T-helper 17 cell (primary cell): ENCODE measurements around the gene PRDM16. TPM values are rescaled to one million over a fixed set of nuclear protein-coding genes. Genes with fewer than 3 reads are reported as not detected.

Source experiments
- ATAC-seq: fragments of 150-1000 bp; cut with Tn5 transposase; 2 replicates; pipeline ENCODE4 v1.10.0; 2021; ENCODE audit warnings: mild to moderate bottlenecking, moderate library complexity
- DNase-seq, 3 donors: peaks; one replicate each; pipeline versions ENCODE4 v3.0.0 to v3.0.0-alpha.2; 2020 to 2021
- H3K9me3 ChIP-seq: one replicate; pipeline ENCODE4 v1.7.0; 2013; ENCODE audit warnings: low read length, mild to moderate bottlenecking; ENCODE audit not compliant: control insufficient read depth, poor library complexity, severe bottlenecking
- H3K27ac Mint-ChIP-seq: one replicate; pipeline ENCODE4 v1.8.0; 2022; ENCODE audit warnings: mild to moderate bottlenecking, moderate library complexity, mixed read lengths
- H3K27me3 Mint-ChIP-seq: one replicate; pipeline ENCODE4 v1.8.0; 2022; ENCODE audit warnings: mixed read lengths
- H3K36me3 Mint-ChIP-seq: one replicate; pipeline ENCODE4 v1.8.0; 2022; ENCODE audit warnings: low read depth, mixed read lengths
- H3K4me1 Mint-ChIP-seq: one replicate; pipeline ENCODE4 v1.8.0; 2022; ENCODE audit warnings: mild to moderate bottlenecking, mixed read lengths
- H3K4me3 Mint-ChIP-seq: one replicate; pipeline ENCODE4 v1.8.0; 2022; ENCODE audit warnings: mild to moderate bottlenecking, moderate library complexity, mixed read lengths
- total RNA-seq, 4 donors: library from RNA in 2 of 4; stranded (reverse) in 2 of 4; gene quantifications; one replicate each; pipeline ENCODE4 v1.2.3 and lab custom pipeline; 2022 to 2026

Gene PRDM16
- total RNA-seq, 2 donors from 2014 or later = not detected

GRCh38 chr1:3401585-3402257, 332.7 kb downstream of the PRDM16 start:
- H3K36me3 Mint-ChIP-seq = no peaks in the 10 kb centered on the region
- DNase-seq = no peak
- peaks cover 22% of the 10 kb centered on the region for H3K27me3 Mint-ChIP-seq
- H3K27ac Mint-ChIP-seq = no peak overlapping the region
- no peaks in the 10 kb centered on the region for H3K9me3 ChIP-seq
- H3K4me1 Mint-ChIP-seq = peaks cover 2% of the 10 kb centered on the region
- H3K4me3 Mint-ChIP-seq = no peak overlapping the region
- no peak for ATAC-seq

DNA sequence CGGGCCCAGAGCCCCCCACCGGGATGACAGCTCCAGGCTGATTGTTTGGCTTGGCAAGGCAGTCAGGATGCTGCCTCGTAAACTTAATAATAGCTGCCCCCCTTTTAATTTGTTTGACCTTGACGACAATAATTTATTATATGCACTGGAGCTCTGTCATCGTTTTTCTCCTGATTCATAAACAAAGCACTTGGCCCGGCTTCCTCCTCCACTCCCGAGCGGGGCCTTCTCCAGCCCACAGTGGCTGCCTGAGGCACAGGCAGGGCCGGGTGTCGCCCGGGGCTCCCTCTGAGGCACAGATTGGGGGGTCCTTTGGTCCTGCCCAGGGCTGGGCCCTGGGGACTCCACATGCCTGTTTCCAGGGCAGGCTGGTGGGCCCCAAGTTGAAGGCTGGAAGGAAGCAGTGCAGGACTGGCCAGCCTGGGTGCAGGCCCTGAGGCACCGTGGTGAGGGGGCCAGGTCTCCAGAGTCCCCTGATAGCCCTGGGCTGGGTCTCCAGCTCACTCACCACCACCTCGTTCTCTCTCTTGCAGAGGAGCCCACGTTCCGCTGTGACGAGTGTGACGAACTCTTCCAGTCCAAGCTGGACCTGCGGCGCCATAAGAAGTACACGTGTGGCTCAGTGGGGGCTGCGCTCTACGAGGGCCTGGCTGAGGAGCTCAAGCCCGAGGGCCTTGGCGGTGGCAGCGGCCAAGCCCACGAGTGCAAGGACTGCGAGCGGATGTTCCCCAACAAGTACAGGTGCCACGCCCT, 333.4 kb downstream of the PRDM16 start:
- no peak overlapping the region for H3K4me3 Mint-ChIP-seq
- no peak overlapping the region for H3K27ac Mint-ChIP-seq
- no peak for DNase-seq
- H3K9me3 ChIP-seq = no peaks in the 10 kb centered on the region
- H3K36me3 Mint-ChIP-seq = no peaks in the 10 kb centered on the region
- peaks cover 2% of the 10 kb centered on the region for H3K4me1 Mint-ChIP-seq
- ATAC-seq = no peak
- H3K27me3 Mint-ChIP-seq = peaks cover 22% of the 10 kb centered on the region

- Mint-ChIP-seq H3K4me3 (no peak overlapping the region), H3K27me3 (peaks cover 20% of the 10 kb centered on the region), H3K27ac (no peak overlapping the region), H3K4me1 (peaks cover 2% of the 10 kb centered on the region), H3K36me3 (no peaks in the 10 kb centered on the region)
- DNase-seq (no peak), ATAC-seq (no peak)
- H3K9me3 ChIP-seq = no peaks in the 10 kb centered on the region
Observed at GRCh38 chr1:3403011-3403345, 334.0 kb downstream of the PRDM16 start.

DNA sequence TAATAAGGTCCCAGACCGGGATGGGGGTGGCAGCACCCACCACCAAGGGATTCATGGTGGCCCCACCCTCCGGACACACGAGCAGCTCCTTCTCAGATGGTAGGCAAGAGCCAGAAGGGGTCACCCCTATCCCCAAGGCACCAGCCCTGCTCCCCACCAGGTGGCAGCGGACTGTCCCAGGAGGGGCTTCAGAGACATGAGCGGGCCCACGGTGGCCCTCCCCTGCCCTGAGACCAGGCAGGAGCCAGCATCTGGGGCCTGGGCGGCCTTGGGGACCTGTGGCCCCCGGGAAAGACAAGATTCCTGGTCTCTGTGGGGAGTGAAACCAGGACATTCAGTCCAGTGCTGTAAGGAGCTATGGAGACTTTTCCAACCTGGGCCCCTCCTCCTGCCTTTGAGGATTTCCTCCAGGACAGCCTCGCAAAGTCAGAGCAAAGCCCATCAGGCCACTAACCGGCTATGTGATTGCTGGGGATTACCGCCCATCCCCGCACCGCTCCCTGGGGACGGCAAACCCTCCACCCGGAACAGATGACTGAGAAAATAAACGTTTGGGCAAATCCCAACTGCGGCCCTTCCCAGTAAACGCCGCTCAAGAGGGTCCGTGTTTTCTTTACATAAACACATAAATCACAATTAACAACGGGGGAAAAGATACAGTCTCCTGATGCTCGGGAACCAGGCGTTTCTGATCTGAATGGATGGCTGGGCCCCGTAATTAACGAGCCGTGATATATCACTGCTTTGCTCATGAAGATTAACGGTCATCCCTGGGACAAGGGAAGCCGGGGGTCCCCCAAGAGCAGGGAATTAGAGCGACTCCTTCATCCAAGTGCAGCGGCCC, 334.6 kb downstream of the PRDM16 start:
- Mint-ChIP-seq H3K4me3 (no peak overlapping the region), H3K27ac (no peak overlapping the region), H3K4me1 (peaks cover under 1% of the 10 kb centered on the region), H3K27me3 (peaks cover 14% of the 10 kb centered on the region), H3K36me3 (no peaks in the 10 kb centered on the region)
- no peak for ATAC-seq
- no peak for DNase-seq
- H3K9me3 ChIP-seq = no peaks in the 10 kb centered on the region

- Mint-ChIP-seq H3K4me1 (no peaks in the 10 kb centered on the region), H3K4me3 (no peak overlapping the region), H3K27ac (no peak overlapping the region), H3K27me3 (peaks cover 9% of the 10 kb centered on the region), H3K36me3 (no peaks in the 10 kb centered on the region)
- H3K9me3 ChIP-seq = no peaks in the 10 kb centered on the region
- DNase-seq (no peak), ATAC-seq (no peak)
Observed at GRCh38 chr1:3404301-3404700, 335.3 kb downstream of the PRDM16 start.

DNA sequence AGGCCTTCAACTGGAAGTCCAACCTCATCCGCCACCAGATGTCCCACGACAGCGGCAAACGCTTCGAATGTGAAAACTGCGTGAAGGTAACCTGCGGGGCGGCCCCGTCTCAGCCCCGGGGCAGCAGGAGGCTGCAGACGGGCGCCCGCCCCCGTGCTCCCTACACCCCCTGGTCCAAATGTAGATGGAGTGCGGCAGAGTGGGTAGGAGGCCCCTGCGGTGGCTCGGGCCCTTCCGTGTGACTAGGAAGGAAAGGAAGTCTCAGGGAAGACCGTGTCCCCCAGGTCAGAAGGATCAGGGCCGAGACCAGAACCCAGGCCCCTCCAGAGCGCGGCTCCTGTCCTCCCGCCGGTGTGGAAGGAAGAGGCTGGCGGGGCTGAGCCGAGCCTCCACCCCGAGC, 335.8 kb downstream of the PRDM16 start:
- DNase-seq (no peak), ATAC-seq (no peak)
- Mint-ChIP-seq H3K4me1 (no peaks in the 10 kb centered on the region), H3K27ac (no peak overlapping the region), H3K36me3 (no peaks in the 10 kb centered on the region), H3K27me3 (peaks cover 9% of the 10 kb centered on the region), H3K4me3 (no peak overlapping the region)
- H3K9me3 ChIP-seq = no peaks in the 10 kb centered on the region

GRCh38 chr1:3405491-3405890, 336.5 kb downstream of the PRDM16 start:
- Mint-ChIP-seq H3K4me1 (no peaks in the 10 kb centered on the region), H3K36me3 (no peaks in the 10 kb centered on the region), H3K27ac (no peak overlapping the region), H3K27me3 (peaks cover 9% of the 10 kb centered on the region), H3K4me3 (no peak overlapping the region)
- no peaks in the 10 kb centered on the region for H3K9me3 ChIP-seq
- DNase-seq (no peak), ATAC-seq (no peak)

DNA sequence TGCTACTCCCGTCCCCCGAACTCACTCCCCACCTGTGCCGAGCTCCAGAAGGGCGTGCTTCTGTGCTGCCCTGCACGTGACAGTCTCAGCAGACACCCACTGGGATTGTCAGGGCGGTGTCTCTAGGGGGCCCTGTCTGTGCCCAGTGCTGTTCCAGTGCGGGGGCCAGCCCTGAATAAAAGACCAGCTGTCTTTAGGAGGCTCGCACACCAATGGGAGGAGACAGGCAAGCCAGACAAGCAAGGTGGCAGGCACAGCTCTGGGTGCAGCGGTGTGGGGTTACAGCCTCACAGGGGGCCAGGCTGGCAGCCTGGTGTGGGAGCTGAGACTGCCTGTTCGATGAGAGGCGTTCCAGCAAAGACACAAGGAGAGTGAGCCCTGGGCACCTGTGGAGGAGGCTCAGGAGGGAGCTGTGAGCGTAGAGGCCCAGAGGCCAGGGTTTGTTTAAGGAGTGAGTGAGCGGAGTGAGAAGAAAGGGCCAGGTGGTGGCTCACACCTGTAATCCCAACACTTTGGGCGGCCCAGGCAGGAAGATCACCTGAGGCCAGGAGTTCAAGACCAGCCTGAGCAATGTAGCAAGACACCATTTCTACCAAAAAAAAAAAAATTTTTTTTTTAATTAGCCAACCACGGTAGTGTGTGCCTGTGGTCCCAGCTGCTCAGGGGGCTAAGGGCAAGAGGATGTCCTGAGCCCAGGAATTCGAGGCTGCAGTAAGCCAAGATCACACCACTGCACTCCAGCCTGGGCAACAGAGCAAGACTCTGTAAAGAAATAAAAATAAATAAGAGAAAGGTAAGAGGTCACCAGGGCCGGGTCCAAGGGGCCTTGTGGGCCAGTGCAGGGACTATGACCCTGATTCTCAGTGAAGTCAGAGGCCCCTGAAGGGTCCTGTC, 337.2 kb downstream of the PRDM16 start:
- H3K27me3 Mint-ChIP-seq = peaks cover 7% of the 10 kb centered on the region
- H3K36me3 Mint-ChIP-seq = no peaks in the 10 kb centered on the region
- H3K4me3 Mint-ChIP-seq = no peak overlapping the region
- H3K9me3 ChIP-seq = no peaks in the 10 kb centered on the region
- H3K27ac Mint-ChIP-seq = no peak overlapping the region
- ATAC-seq (no peak), DNase-seq (no peak)
- H3K4me1 Mint-ChIP-seq = no peaks in the 10 kb centered on the region

DNA sequence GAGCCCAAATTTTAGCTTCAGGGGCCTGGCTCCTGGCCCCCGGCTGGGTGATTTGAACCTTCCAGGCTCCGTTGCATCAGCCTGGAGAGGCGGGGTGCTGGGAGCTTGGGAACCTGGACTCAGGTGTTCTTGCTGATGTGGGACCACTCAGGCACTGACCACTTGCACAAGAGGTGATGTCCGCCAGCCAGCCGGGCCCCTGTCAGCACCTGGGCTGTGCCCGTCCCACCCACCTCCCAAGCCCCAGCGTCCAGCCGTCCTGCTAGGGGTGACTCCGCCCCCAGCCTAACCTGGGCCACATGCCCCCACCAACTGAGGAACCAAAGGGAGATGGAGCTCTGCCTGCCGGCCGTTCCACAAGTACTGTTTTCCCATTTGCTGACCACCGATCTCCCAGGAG, 338.0 kb downstream of the PRDM16 start:
- Mint-ChIP-seq H3K27me3 (peaks cover 4% of the 10 kb centered on the region), H3K4me1 (no peaks in the 10 kb centered on the region), H3K4me3 (no peak overlapping the region), H3K36me3 (no peaks in the 10 kb centered on the region), H3K27ac (no peak overlapping the region)
- DNase-seq (no peak), ATAC-seq (no peak)
- no peaks in the 10 kb centered on the region for H3K9me3 ChIP-seq

DNA sequence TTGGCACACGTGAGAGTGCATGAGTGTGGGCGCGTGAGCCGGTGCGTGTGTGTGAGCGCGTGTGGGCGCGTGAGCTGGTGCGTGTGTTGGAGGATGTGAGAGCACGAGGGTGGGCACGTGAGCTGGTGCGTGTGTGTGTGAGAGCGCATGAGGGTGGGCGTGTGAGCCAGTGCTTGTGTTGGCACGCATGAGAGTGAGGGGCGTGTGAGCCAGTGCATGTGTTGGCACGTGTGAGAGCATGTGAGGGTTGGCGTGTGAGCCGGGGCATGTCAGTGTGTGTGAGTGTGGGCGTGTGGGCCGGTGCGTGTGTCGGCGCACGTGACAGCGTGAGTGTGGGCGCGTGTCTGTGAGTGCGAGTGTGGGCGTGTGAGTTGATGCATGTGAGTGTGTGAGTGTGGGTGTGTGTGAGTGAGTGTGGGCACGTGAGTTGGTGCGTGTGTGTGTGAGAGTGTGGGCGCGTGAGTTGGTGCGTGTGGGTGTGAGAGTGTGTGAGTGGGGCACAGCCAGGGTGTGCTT, 339.8 kb downstream of the PRDM16 start:
- no peak overlapping the region for H3K4me3 Mint-ChIP-seq
- DNase-seq = no peak
- H3K27me3 Mint-ChIP-seq = peaks cover 4% of the 10 kb centered on the region
- H3K27ac Mint-ChIP-seq = no peak overlapping the region
- H3K4me1 Mint-ChIP-seq = no peaks in the 10 kb centered on the region
- H3K9me3 ChIP-seq = no peaks in the 10 kb centered on the region
- ATAC-seq = no peak
- no peaks in the 10 kb centered on the region for H3K36me3 Mint-ChIP-seq

DNA sequence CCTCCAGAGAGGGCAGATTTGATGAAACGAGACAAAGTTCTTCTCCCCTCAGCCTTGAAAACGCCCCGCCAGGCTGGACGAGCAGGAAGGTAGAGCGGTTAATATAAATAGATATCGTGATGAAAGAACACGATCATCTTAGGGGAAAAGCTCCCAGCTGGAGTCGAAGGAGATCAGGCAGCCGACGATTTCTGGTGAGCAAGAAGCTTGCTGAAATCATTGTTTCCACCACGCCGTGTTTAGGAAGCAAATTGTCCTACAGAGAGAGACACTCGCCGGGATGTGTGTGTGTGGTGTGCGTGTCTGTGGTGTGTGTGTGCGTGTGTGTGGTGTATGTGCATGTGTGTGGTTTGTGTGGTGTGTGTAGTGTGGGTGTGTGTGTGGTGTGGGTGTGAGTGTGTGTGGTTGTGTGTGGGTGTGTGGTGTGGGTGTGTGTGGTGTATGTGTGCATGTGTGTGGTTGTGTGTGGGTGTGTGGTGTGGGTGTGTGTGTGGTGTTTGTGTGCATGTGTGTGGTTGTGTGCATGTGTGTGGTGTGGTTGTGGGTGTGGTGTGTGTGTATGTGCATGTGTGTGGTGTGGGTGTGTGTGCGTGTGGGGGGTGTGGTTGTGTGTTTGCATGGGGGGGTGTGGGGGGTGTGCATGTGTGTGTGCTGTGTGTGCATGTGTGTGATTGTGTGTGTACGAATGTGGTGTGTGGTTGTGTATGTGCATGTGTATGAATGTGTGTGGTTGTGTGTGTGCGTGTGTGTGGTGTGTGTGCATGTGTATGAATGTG, 340.6 kb downstream of the PRDM16 start:
- Mint-ChIP-seq H3K36me3 (no peaks in the 10 kb centered on the region), H3K4me1 (no peaks in the 10 kb centered on the region)
- ATAC-seq = no peak

More for the DNA sequence above, 340.6 kb downstream of the PRDM16 start:
- H3K4me3 Mint-ChIP-seq = no peak overlapping the region
- H3K27ac Mint-ChIP-seq = no peak overlapping the region
- peaks cover 4% of the 10 kb centered on the region for H3K27me3 Mint-ChIP-seq
- H3K9me3 ChIP-seq = no peaks in the 10 kb centered on the region
- no peak for DNase-seq
